HEK293T (cell line): ENCODE measurements around the gene BLOC1S3.
"Not testable (repeated sequence)": the region's sequence is repeated elsewhere in the genome, so short reads cannot be mapped to it uniquely, and the experiment has no call there.

Experiments used
- CTCF ChIA-PET: fragments of 350-600 bp; formaldehyde crosslinking; extraction: SDS; loops from one replicate; lab custom pipeline; 2021; ENCODE audit warnings: antibody characterized with exemption, inconsistent platforms; lab: Yijun Ruan, JAX
- POLR2A ChIA-PET: fragments of 350-600 bp; formaldehyde crosslinking; extraction: SDS; loops from one replicate; lab custom pipeline; 2020; ENCODE audit warnings: antibody characterized with exemption, inconsistent platforms; lab: Yijun Ruan, JAX
- DNase-seq: peaks from one replicate; pipeline ENCODE4 v3.0.0; 2012; ENCODE audit warnings: mixed read lengths; ENCODE audit errors: extremely low spot score
- ARNT ChIP-seq: fragments of 450-650 bp; IDR thresholded peaks from 2 replicates; pipeline ENCODE4 v1.6.1; 2017; ENCODE audit warnings: mild to moderate bottlenecking
- BHLHE40 ChIP-seq: fragments of 450-650 bp; IDR thresholded peaks from 2 replicates; pipeline ENCODE4 v1.6.1; 2016; ENCODE audit warnings: mild to moderate bottlenecking, moderate library complexity, borderline replicate concordance
- CTBP1 ChIP-seq: fragments of 450-650 bp; IDR thresholded peaks from 2 replicates; pipeline ENCODE4 v1.6.1; 2016; ENCODE audit warnings: borderline replicate concordance
- ELF4 ChIP-seq: fragments of 450-650 bp; IDR thresholded peaks from 2 replicates; pipeline ENCODE4 v1.6.1; 2017; ENCODE audit warnings: antibody characterized with exemption
- FOXA1 ChIP-seq: fragments of 450-650 bp; IDR thresholded peaks from 2 replicates; pipeline ENCODE4 v1.6.1; 2016; ENCODE audit warnings: mild to moderate bottlenecking
- FOXK2 ChIP-seq: fragments of 450-650 bp; IDR thresholded peaks from 2 replicates; pipeline ENCODE4 v1.6.1; 2016; ENCODE audit warnings: mild to moderate bottlenecking
- FOXM1 ChIP-seq: fragments of 450-650 bp; IDR thresholded peaks from 2 replicates; pipeline ENCODE4 v1.6.1; 2017; ENCODE audit warnings: mild to moderate bottlenecking, borderline replicate concordance
- HDGF ChIP-seq: fragments of 450-650 bp; IDR thresholded peaks from 2 replicates; pipeline ENCODE4 v1.6.1; 2017; ENCODE audit warnings: antibody characterized with exemption, borderline replicate concordance
- L3MBTL2 ChIP-seq: fragments of 450-650 bp; conservative IDR thresholded peaks from 2 replicates; pipeline ENCODE4 v1.6.1; 2016; ENCODE audit warnings: mild to moderate bottlenecking
- LEF1 ChIP-seq: fragments of 450-650 bp; IDR thresholded peaks from 2 replicates; pipeline ENCODE4 v1.6.1; 2017; ENCODE audit warnings: mild to moderate bottlenecking, borderline replicate concordance
- NFRKB ChIP-seq: fragments of 450-650 bp; IDR thresholded peaks from 2 replicates; pipeline ENCODE4 v1.6.1; 2016; ENCODE audit warnings: mild to moderate bottlenecking, moderate library complexity
- PKNOX1 ChIP-seq: fragments of 450-650 bp; IDR thresholded peaks from 2 replicates; pipeline ENCODE4 v1.6.1; 2016
- SP1 ChIP-seq: fragments of 450-650 bp; IDR thresholded peaks from 2 replicates; pipeline ENCODE4 v1.6.1; 2017
- SUZ12 ChIP-seq: fragments of 450-650 bp; IDR thresholded peaks from 2 replicates; pipeline ENCODE4 v1.6.1; 2016; ENCODE audit warnings: mild to moderate bottlenecking
- TARDBP ChIP-seq: fragments of 450-650 bp; IDR thresholded peaks from 2 replicates; pipeline ENCODE4 v1.6.1; 2016
- ZNF384 ChIP-seq: fragments of 450-650 bp; IDR thresholded peaks from 2 replicates; pipeline ENCODE4 v1.6.1; 2016

BLOC1S3 gene

GRCh38 chr19:45218426-45218825, 39.8 kb downstream of the BLOC1S3 start:
- ChIA-PET POLR2A (no interaction called here), CTCF (interaction anchor here (0.7 kb wide), 1 partner anchor 57 kb away, joined by 3 read pairs; no protein-coding TSS in a partner anchor)
- no peak for DNase-seq
- TF ChIP-seq TARDBP = no peak
- no peak for TF ChIP-seq ZNF384
- TF ChIP-seq BHLHE40 = no peak
- no peak for TF ChIP-seq LEF1
- no peak for TF ChIP-seq FOXM1
- TF ChIP-seq CTBP1 = no peak
- no peak for TF ChIP-seq SP1
- TF ChIP-seq ARNT = no peak
- no peak for TF ChIP-seq FOXA1
- no peak for TF ChIP-seq NFRKB

GRCh38 chr19:45218911-45219743, 40.5 kb downstream of the BLOC1S3 start:
- no peak for DNase-seq
- ChIA-PET POLR2A (no interaction called here), CTCF (interaction anchor here (0.7 kb wide), 1 partner anchor 56 kb away, joined by 3 read pairs; no protein-coding TSS in a partner anchor)
- TF ChIP-seq SP1 (no peak), FOXA1 (no peak), LEF1 (no peak), NFRKB (no peak), FOXM1 (no peak), ZNF384 (0 out of 2 replicates have a peak, but pooled peaks have one; percentile 45)

- no peak for DNase-seq
- no peak for TF ChIP-seq FOXA1
- no peak for TF ChIP-seq HDGF
- TF ChIP-seq SP1 = no peak
- no peak for TF ChIP-seq SUZ12
- TF ChIP-seq ARNT = no peak
- TF ChIP-seq ELF4 = no peak
- no peak for TF ChIP-seq L3MBTL2
- no peak for TF ChIP-seq FOXK2
- no peak for TF ChIP-seq PKNOX1
- TF ChIP-seq ZNF384 = no peak
- TF ChIP-seq CTBP1 = no peak
- no peak for TF ChIP-seq TARDBP
- no peak for TF ChIP-seq BHLHE40
- CTCF ChIA-PET = no interaction called here
- POLR2A ChIA-PET = no interaction called here
These were observed 44.1 kb downstream of the BLOC1S3 start for GRCh38 chr19:45222724-45223123.

- CTCF ChIA-PET = interaction anchor here (0.7 kb wide), 1 partner anchor 108 kb away, joined by 3 read pairs; no protein-coding TSS in a partner anchor
- no peak for TF ChIP-seq NFRKB
- no peak for TF ChIP-seq FOXM1
- no peak for TF ChIP-seq SUZ12
- no peak for TF ChIP-seq L3MBTL2
- no peak for TF ChIP-seq BHLHE40
- TF ChIP-seq ARNT = no peak
- TF ChIP-seq CTBP1 = no peak
- TF ChIP-seq FOXK2 = no peak
- TF ChIP-seq ELF4 = no peak
- TF ChIP-seq TARDBP = no peak
- TF ChIP-seq HDGF = no peak
- no peak for TF ChIP-seq PKNOX1
- no peak for TF ChIP-seq SP1
- no peak for TF ChIP-seq FOXA1
- no peak for TF ChIP-seq ZNF384
- TF ChIP-seq LEF1 = no peak
- DNase-seq = no peak
- POLR2A ChIA-PET = no interaction called here
These were observed 45.3 kb downstream of the BLOC1S3 start for GRCh38 chr19:45223879-45224278.

GRCh38 chr19:45224645-45225044, 46.1 kb downstream of the BLOC1S3 start:
- CTCF ChIA-PET = no interaction called here
- TF ChIP-seq L3MBTL2 (no peak), HDGF (no peak)
- no peak for DNase-seq
- POLR2A ChIA-PET = no interaction called here

GRCh38 chr19:45229056-45229455, 50.5 kb downstream of the BLOC1S3 start:
- POLR2A ChIA-PET, CTCF ChIA-PET, DNase-seq: not testable (repeated sequence)
